BLaER1 treated with 17β-estradiol and CSF1 and Interleukin-3, amounts not matched to agents 10 nM and 100 nM (cell line): ENCODE data around the gene DMAC2L.
"Not testable (repeated sequence)": the region's sequence is repeated elsewhere in the genome, so short reads cannot be mapped to it uniquely, and the experiment has no call there.

Experiments used
- H3K27ac ChIP-seq, 11 experiments: shearing (Covaris generic); formaldehyde crosslinking; 2 replicates each; pipeline ENCODE4 v1.8.1; 2022
- H3K27me3 ChIP-seq, 11 experiments: shearing (Covaris generic); formaldehyde crosslinking; 2 replicates each; pipeline ENCODE4 v1.8.1; 2022
- H3K36me3 ChIP-seq, 11 experiments: shearing (Covaris generic); formaldehyde crosslinking; 2 replicates each; pipeline ENCODE4 v1.8.1; 2022
- H3K4me1 ChIP-seq, 10 experiments: shearing (Covaris generic); formaldehyde crosslinking; 2 replicates each; pipeline ENCODE4 v1.8.1; 2022
- H3K4me2 ChIP-seq, 11 experiments: shearing (Covaris generic); formaldehyde crosslinking; 2 replicates each; pipeline ENCODE4 v1.8.1; 2022
- H3K4me3 ChIP-seq, 10 experiments: shearing (Covaris generic); formaldehyde crosslinking; 2 replicates each; pipeline ENCODE4 v1.8.1; 2022
- H3K9ac ChIP-seq, 11 experiments: shearing (Covaris generic); formaldehyde crosslinking; 2 replicates each; pipeline ENCODE4 v1.8.1; 2022
- H3K9me3 ChIP-seq, 11 experiments: shearing (Covaris generic); formaldehyde crosslinking; replicated peaks in 1 of 11; 2 replicates each; pipeline ENCODE4 v1.8.1; 2022
- H4K20me1 ChIP-seq, 11 experiments: shearing (Covaris generic); formaldehyde crosslinking; 2 replicates each; pipeline ENCODE4 v1.8.1; 2022
- Cebpa-rat ChIP-seq, 11 experiments: shearing (Covaris generic); IDR thresholded peaks; 2 replicates each; pipeline ENCODE4 v1.8.1; 2022

The DMAC2L gene

DNA sequence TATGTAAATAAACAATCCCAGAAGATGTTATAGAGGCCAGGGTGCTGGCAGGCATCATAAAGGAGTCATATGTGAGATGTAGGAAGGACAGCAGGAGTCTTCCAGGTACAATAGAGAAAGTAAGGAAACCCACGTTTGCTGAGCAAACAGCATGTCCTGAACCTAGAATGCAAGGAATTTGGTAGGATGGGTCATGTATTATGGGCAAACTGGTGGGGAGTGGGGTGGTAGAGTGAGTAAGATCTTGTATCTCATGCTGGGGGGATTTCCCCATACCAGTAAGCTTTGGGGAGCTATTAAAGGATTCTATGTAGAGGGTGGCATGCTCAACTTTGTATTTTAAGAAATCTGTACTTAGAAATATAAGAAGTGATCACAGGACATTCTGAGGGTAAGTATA, 43.6 kb downstream of the DMAC2L start:
- Histone ChIP-seq H3K9ac (no peak overlapping the region), H3K4me2 (no peak overlapping the region), H3K4me1 (peaks cover 0 to 10% (median 7%) of the 10 kb centered on the region in 10 experiments; a peak in 12 of 20 replicates), H4K20me1 (no peaks in the 10 kb centered on the region), H3K36me3 (peaks cover 0 to 6% (median 0%) of the 10 kb centered on the region in 11 experiments; a peak in 1 of 22 replicates), H3K9me3 (0 out of 22 replicates have a peak, but pooled peaks cover 0 to 5% (median 0%) of the 10 kb centered on the region in 11 experiments), H3K27me3 (no peaks in the 10 kb centered on the region), H3K27ac (no peak overlapping the region), H3K4me3 (no peak overlapping the region)
- no peak for TF ChIP-seq Cebpa-rat (IDR thresholded peaks at IDR 0.05)

DNA sequence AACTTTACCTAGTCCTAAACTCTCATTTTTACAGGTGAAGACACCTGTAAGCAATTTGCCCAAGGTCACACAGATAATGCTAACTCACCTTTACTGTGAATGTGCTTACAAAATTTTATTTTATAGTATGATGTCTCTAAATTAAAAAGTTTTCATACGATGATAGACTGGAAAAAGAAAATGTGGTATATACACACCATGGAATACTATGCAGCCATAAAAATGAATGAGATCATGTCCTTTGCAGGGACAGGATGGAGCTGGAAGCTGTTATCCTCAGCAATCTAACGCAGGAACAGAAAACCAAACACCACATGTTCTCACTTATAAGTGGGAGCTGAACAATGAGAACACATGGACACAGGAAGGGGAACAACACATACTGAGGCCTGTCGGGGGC, 44.2 kb downstream of the DMAC2L start:
- not testable (repeated sequence) for H3K4me2 ChIP-seq, H3K9ac ChIP-seq, H3K27ac ChIP-seq, H3K36me3 ChIP-seq, H3K9me3 ChIP-seq, H3K4me1 ChIP-seq, H3K27me3 ChIP-seq, H3K4me3 ChIP-seq, H4K20me1 ChIP-seq

GRCh38 chr14:50357124-50357523, 45.0 kb downstream of the DMAC2L start:
- no peaks in the 10 kb centered on the region for H3K27me3 ChIP-seq
- no peak overlapping the region for H3K27ac ChIP-seq
- no peak for TF ChIP-seq Cebpa-rat (IDR thresholded peaks at IDR 0.05)
- H3K36me3 ChIP-seq: peaks cover 0 to 6% (median 0%) of the 10 kb centered on the region in 11 experiments; a peak in 1 of 22 replicates
- H3K4me1 ChIP-seq: peaks cover 0 to under 1% (median 0%) of the 10 kb centered on the region in 10 experiments; a peak in 1 of 20 replicates
- H3K4me3 ChIP-seq: no peak overlapping the region
- no peak overlapping the region for H3K4me2 ChIP-seq
- H3K9ac ChIP-seq: no peak overlapping the region
- H3K9me3 ChIP-seq: peaks cover 0 to 6% (median 0%) of the 10 kb centered on the region in 11 experiments; a peak in 4 of 22 replicates
- no peaks in the 10 kb centered on the region for H4K20me1 ChIP-seq

- no peak overlapping the region for H3K27ac ChIP-seq
- no peaks in the 10 kb centered on the region for H3K27me3 ChIP-seq
- H3K9ac ChIP-seq: no peak overlapping the region
- peaks cover 0 to 6% (median 0%) of the 10 kb centered on the region in 11 experiments; a peak in 1 of 22 replicates for H3K36me3 ChIP-seq
- no peaks in the 10 kb centered on the region for H4K20me1 ChIP-seq
- no peak overlapping the region for H3K4me2 ChIP-seq
- no peak for TF ChIP-seq Cebpa-rat (IDR thresholded peaks at IDR 0.05)
- H3K4me3 ChIP-seq: no peak overlapping the region
- peaks cover 0 to 8% (median 5%) of the 10 kb centered on the region in 10 experiments; a peak in 16 of 20 replicates for H3K4me1 ChIP-seq
- peaks cover 0 to 12% (median 4%) of the 10 kb centered on the region in 11 experiments; a peak in 5 of 22 replicates for H3K9me3 ChIP-seq
Observed at GRCh38 chr14:50357753-50358395, 45.8 kb downstream of the DMAC2L start.

GRCh38 chr14:50359631-50360030, 47.5 kb downstream of the DMAC2L start:
- peaks cover 0 to 6% (median 0%) of the 10 kb centered on the region in 11 experiments; a peak in 1 of 22 replicates for H3K36me3 ChIP-seq
- H3K4me1 ChIP-seq: peaks cover 18 to 25% (median 23%) of the 10 kb centered on the region in 10 experiments
- H3K9ac ChIP-seq: no peak overlapping the region
- H3K27me3 ChIP-seq: no peaks in the 10 kb centered on the region
- no peaks in the 10 kb centered on the region for H4K20me1 ChIP-seq
- H3K4me3 ChIP-seq: no peak overlapping the region
- H3K4me2 ChIP-seq: no peak overlapping the region
- TF ChIP-seq Cebpa-rat (IDR thresholded peaks at IDR 0.05): no peak
- H3K27ac ChIP-seq: no peak overlapping the region
- peaks cover 0 to 12% (median 4%) of the 10 kb centered on the region in 11 experiments; a peak in 5 of 22 replicates for H3K9me3 ChIP-seq

- Histone ChIP-seq H3K27me3 (no peaks in the 10 kb centered on the region), H3K27ac (no peak overlapping the region), H3K9me3 (peaks cover 0 to 12% (median 4%) of the 10 kb centered on the region in 11 experiments; a peak in 5 of 22 replicates), H3K4me3 (no peak overlapping the region), H3K4me2 (no peak overlapping the region), H4K20me1 (no peaks in the 10 kb centered on the region), H3K4me1 (peaks cover 22 to 29% (median 27%) of the 10 kb centered on the region in 10 experiments), H3K36me3 (peaks cover 0 to 6% (median 0%) of the 10 kb centered on the region in 11 experiments; a peak in 1 of 22 replicates), H3K9ac (no peak overlapping the region)
- no peak for TF ChIP-seq Cebpa-rat (IDR thresholded peaks at IDR 0.05)
Observed at GRCh38 chr14:50360093-50360492, 48.0 kb downstream of the DMAC2L start.

GRCh38 chr14:50360851-50361250, 48.7 kb downstream of the DMAC2L start:
- no peak overlapping the region for H3K27ac ChIP-seq
- H3K27me3 ChIP-seq: no peaks in the 10 kb centered on the region
- H3K4me2 ChIP-seq: no peak overlapping the region

DNA sequence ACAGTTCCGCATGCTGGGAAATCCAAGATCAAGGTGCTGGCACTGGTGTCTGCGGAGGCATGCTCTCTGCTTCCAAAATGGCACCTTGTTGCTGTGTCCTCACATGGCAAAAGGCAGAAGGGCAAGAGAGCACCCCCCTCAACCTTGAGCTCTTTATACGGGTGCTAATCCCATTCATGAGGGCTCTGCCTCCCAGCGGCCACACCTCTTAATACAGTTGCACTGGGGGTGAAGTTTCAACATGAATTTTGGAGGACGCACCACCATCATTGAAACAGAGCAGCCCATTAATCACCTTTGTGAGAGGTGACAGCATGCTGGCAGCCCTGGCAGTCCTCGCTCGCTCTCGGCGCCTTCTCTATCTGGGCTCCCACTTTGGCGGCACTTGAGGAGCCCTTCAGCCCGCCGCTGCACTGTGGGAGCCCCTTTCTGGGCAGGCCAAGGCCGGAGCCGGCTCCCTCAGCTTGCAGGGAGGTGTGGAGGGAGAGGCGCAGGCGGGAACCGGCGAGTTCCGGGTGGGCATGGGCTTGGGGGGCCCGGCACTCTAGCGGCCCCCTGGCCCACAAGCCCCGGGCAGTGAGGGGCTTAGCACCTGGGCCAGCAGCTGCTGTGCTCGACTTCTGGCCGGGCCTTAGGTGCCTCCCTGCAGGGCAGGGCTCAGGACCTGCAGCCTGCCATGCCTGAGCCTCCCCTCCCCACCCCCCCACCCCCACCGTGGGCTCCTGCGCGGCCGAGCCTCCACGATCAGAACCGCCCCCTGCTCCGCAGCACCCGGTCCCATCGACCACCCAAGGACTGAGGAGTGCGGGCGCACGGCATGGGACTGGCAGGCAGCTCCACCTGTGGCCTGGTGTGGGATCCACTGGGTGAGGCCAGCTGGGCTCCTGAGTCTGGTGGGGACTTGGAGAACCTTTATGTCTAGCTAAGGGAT, 49.6 kb downstream of the DMAC2L start:
- Histone ChIP-seq H3K9me3 (peaks cover 0 to 12% (median 4%) of the 10 kb centered on the region in 11 experiments; a peak in 5 of 22 replicates), H3K4me1 (peaks cover 27 to 41% (median 37%) of the 10 kb centered on the region in 10 experiments), H3K4me2 (peak overlapping the region in 1 of 11 experiments; percentile 96; a peak in 3 of 22 replicates)
- H3K9ac ChIP-seq, H4K20me1 ChIP-seq, H3K27me3 ChIP-seq, H3K27ac ChIP-seq, H3K36me3 ChIP-seq, H3K4me3 ChIP-seq: not testable (repeated sequence)

More at GRCh38 chr14:50360851-50361250, 48.7 kb downstream of the DMAC2L start:
- Histone ChIP-seq H3K4me1 (peaks cover 23 to 32% (median 29%) of the 10 kb centered on the region in 10 experiments), H3K4me3 (no peak overlapping the region), H3K9me3 (peaks cover 0 to 12% (median 4%) of the 10 kb centered on the region in 11 experiments; a peak in 5 of 22 replicates), H3K9ac (no peak overlapping the region), H3K36me3 (peaks cover 0 to 6% (median 0%) of the 10 kb centered on the region in 11 experiments; a peak in 1 of 22 replicates), H4K20me1 (no peaks in the 10 kb centered on the region)
- TF ChIP-seq Cebpa-rat (IDR thresholded peaks at IDR 0.05): no peak
